Right lobe of liver (tissue), 4 donors: ENCODE results near the gene ANKRD44.
"Not testable (repeated sequence)": the region's sequence is repeated elsewhere in the genome, so short reads cannot be mapped to it uniquely, and the experiment has no call there.

ENCODE experiments used
- POLR2A ChIP-seq: fragments of 450-650 bp; IDR thresholded peaks from one replicate; pipeline ENCODE4 v1.6.1; 2017; ENCODE audit warnings: antibody characterized with exemption, mild to moderate bottlenecking
- TF ChIP-seq, protein P1 (sequence below), 4 donors: fragments of 200-600 bp in 3 of 4; fragments of 450-650 bp in 1 of 4; IDR thresholded peaks; one replicate each; pipeline versions ENCODE4 v1.5.1 to v1.8.0; 2016 to 2022; ENCODE audit warnings: antibody characterized with exemption in 4 of 4, mild to moderate bottlenecking in 2 of 4
- donor health status: DM: no; HTN: no; CAD: no.
- donor health status: DM: no; HTN: no; CAD: no.
- donor health status: DM: no; HTN: yes; CAD: no.

DNA sequence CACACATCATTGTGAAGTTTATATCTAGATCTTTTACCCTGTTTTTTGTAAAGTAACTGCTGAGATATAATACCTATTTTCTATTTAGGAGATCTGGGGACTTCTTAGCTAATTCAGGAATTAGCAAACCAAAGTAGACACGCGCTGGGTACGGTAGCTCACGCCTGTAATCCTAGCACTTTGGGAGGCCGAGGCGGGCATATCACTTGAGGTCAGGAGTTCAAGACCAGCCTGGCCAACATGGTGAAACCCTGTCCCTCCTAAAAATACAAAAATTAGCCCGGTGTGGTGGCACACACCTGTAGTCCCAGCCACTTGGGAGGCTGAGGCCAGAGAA is 23.0 kb downstream of the ANKRD44 start:
- TF ChIP-seq POLR2A: not testable (repeated sequence)
- TF ChIP-seq, protein P1, sequence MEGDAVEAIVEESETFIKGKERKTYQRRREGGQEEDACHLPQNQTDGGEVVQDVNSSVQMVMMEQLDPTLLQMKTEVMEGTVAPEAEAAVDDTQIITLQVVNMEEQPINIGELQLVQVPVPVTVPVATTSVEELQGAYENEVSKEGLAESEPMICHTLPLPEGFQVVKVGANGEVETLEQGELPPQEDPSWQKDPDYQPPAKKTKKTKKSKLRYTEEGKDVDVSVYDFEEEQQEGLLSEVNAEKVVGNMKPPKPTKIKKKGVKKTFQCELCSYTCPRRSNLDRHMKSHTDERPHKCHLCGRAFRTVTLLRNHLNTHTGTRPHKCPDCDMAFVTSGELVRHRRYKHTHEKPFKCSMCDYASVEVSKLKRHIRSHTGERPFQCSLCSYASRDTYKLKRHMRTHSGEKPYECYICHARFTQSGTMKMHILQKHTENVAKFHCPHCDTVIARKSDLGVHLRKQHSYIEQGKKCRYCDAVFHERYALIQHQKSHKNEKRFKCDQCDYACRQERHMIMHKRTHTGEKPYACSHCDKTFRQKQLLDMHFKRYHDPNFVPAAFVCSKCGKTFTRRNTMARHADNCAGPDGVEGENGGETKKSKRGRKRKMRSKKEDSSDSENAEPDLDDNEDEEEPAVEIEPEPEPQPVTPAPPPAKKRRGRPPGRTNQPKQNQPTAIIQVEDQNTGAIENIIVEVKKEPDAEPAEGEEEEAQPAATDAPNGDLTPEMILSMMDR (IDR thresholded peaks at IDR 0.05): not testable (repeated sequence)
